ENCODE results near the gene EPHA4.

Gene EPHA4

GRCh38 chr2:221461901-221462300 lies 110.2 kb downstream of the EPHA4 start:
- no peak overlapping the region for H3K4me3 ChIP-seq (ENCODE audit: low read depth in 1 of 2, low read length in 2 of 2)
- no peaks in the 10 kb centered on the region for H4K20me1 ChIP-seq (ENCODE audit: insufficient read depth, low read length)
- no peak overlapping the region for H3K27ac ChIP-seq (ENCODE audit: low read length)
- no peak overlapping the region for H2AFZ ChIP-seq (ENCODE audit: low read depth, low read length)
- no peaks in the 10 kb centered on the region for H3K4me1 ChIP-seq (ENCODE audit: insufficient read depth, low read length)
- TF ChIP-seq EZH2 (IDR thresholded peaks at IDR 0.05; ENCODE audit: borderline replicate concordance, low read depth, low read length, severe bottlenecking), result no peak
- TF ChIP-seq CTCF (IDR thresholded peaks at IDR 0.05; ENCODE audit: borderline replicate concordance, extremely low read depth, low read length, poor library complexity, severe bottlenecking), result no peak
- no peaks in the 10 kb centered on the region for H3K27me3 ChIP-seq (ENCODE audit: insufficient read depth, low read length, poor library complexity)
- H3K9ac ChIP-seq (ENCODE audit: low read depth, low read length), result no peak overlapping the region
- H3K4me2 ChIP-seq (ENCODE audit: insufficient read depth, low read length), result no peak overlapping the region
- H3K79me2 ChIP-seq (ENCODE audit: insufficient read depth, low read length), result no peaks in the 10 kb centered on the region
- no peak for DNase-seq
- ATAC-seq (ENCODE audit: insufficient read depth, low read depth), result no peak
- no peaks in the 10 kb centered on the region for H3K36me3 ChIP-seq (ENCODE audit: insufficient read depth, low read length)
- no peaks in the 10 kb centered on the region for H3K9me3 ChIP-seq (ENCODE audit: insufficient read depth, low read length, severe bottlenecking)

DNA sequence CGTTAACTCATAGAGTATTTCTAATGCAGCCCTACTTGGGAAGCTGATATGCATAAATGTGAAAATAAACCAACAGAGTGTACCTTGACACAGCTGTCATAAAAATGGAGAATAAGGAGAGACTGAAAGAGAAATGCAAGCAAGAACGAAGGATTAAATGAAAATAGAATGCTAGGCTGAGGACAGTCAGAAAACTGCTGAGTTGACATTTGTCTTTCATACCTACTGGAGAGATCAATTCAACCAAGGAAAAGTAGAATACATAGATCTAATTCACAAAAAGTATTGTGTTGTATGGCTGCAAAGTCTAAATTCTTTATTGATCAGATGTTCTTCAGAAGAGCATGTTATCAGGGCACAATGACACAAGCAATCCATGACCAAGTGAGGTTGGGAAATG lies 112.0 kb downstream of the EPHA4 start:
- H3K4me3 ChIP-seq (ENCODE audit: low read depth in 1 of 2, low read length in 2 of 2), result no peak overlapping the region
- no peaks in the 10 kb centered on the region for H3K27me3 ChIP-seq (ENCODE audit: insufficient read depth, low read length, poor library complexity)
- H3K4me1 ChIP-seq (ENCODE audit: insufficient read depth, low read length), result no peaks in the 10 kb centered on the region
- ATAC-seq (ENCODE audit: insufficient read depth, low read depth), result no peak
- TF ChIP-seq CTCF (IDR thresholded peaks at IDR 0.05; ENCODE audit: borderline replicate concordance, extremely low read depth, low read length, poor library complexity, severe bottlenecking) (no peak), EZH2 (IDR thresholded peaks at IDR 0.05; ENCODE audit: borderline replicate concordance, low read depth, low read length, severe bottlenecking) (no peak)
- H2AFZ ChIP-seq (ENCODE audit: low read depth, low read length), result no peak overlapping the region
- H4K20me1 ChIP-seq (ENCODE audit: insufficient read depth, low read length), result no peaks in the 10 kb centered on the region
- no peak overlapping the region for H3K27ac ChIP-seq (ENCODE audit: low read length)
- no peaks in the 10 kb centered on the region for H3K9me3 ChIP-seq (ENCODE audit: insufficient read depth, low read length, severe bottlenecking)
- H3K4me2 ChIP-seq (ENCODE audit: insufficient read depth, low read length), result no peak overlapping the region
- no peak overlapping the region for H3K9ac ChIP-seq (ENCODE audit: low read depth, low read length)
- H3K36me3 ChIP-seq (ENCODE audit: insufficient read depth, low read length), result no peaks in the 10 kb centered on the region
- H3K79me2 ChIP-seq (ENCODE audit: insufficient read depth, low read length), result no peaks in the 10 kb centered on the region
- DNase-seq, result no peak

DNA sequence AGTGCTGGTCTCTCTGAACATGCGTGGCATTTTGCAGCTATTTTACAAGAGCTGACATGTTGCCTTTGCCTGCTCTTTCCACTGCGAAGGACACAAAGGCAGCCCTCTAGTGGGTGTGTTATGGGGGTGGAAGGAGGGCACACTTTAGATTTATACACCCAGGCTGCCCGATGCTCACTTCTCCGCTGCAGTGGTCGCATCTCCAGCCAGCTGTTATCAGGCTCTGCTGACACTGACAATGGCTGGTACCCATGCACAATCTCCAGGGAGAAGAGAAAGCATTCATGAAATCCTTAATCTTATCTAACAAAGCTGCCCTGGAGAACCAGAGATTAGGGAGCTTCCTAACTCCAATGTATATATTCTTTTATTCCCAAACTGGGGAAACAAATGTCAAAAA lies 113.5 kb downstream of the EPHA4 start:
- no peak overlapping the region for H3K4me2 ChIP-seq (ENCODE audit: insufficient read depth, low read length)
- TF ChIP-seq CTCF (IDR thresholded peaks at IDR 0.05; ENCODE audit: borderline replicate concordance, extremely low read depth, low read length, poor library complexity, severe bottlenecking), result no peak

DNA sequence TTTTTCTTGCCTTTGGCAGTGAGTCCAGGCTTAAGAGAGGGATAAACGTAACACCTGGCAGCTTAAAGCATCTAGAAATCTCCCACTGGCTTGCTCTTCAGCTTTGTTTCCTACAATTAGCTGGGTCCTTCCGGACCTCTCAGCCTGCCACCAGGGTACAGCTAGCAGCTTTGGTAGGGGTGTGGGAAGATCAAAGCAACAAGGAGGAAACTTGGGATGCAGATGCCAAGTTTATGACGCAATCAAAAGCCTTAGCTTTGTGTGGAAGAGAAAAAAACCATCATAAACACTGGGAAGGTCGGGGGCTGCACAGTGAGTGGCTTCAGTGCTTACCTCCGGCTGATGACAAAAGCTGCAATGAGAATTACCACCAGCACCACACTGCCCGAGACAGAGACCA lies 116.9 kb downstream of the EPHA4 start:
- Histone ChIP-seq H3K4me2 (ENCODE audit: insufficient read depth, low read length) (no peak overlapping the region), H3K27ac (ENCODE audit: low read length) (no peak overlapping the region), H3K79me2 (ENCODE audit: insufficient read depth, low read length) (no peaks in the 10 kb centered on the region), H3K36me3 (ENCODE audit: insufficient read depth, low read length) (no peaks in the 10 kb centered on the region), H3K4me1 (ENCODE audit: insufficient read depth, low read length) (no peaks in the 10 kb centered on the region), H4K20me1 (ENCODE audit: insufficient read depth, low read length) (no peaks in the 10 kb centered on the region), H3K27me3 (ENCODE audit: insufficient read depth, low read length, poor library complexity) (no peaks in the 10 kb centered on the region), H2AFZ (ENCODE audit: low read depth, low read length) (no peak overlapping the region), H3K9ac (ENCODE audit: low read depth, low read length) (no peak overlapping the region), H3K9me3 (ENCODE audit: insufficient read depth, low read length, severe bottlenecking) (no peaks in the 10 kb centered on the region), H3K4me3 (ENCODE audit: low read depth in 1 of 2, low read length in 2 of 2) (no peak overlapping the region)
- ATAC-seq (ENCODE audit: insufficient read depth, low read depth), result no peak
- DNase-seq, result no peak
- no peak for TF ChIP-seq CTCF (IDR thresholded peaks at IDR 0.05; ENCODE audit: borderline replicate concordance, extremely low read depth, low read length, poor library complexity, severe bottlenecking)
- no peak for TF ChIP-seq EZH2 (IDR thresholded peaks at IDR 0.05; ENCODE audit: borderline replicate concordance, low read depth, low read length, severe bottlenecking)

More for the DNA sequence above, 113.5 kb downstream of the EPHA4 start:
- Histone ChIP-seq H3K9me3 (ENCODE audit: insufficient read depth, low read length, severe bottlenecking) (no peaks in the 10 kb centered on the region), H3K27ac (ENCODE audit: low read length) (no peak overlapping the region), H3K4me1 (ENCODE audit: insufficient read depth, low read length) (no peaks in the 10 kb centered on the region), H3K79me2 (ENCODE audit: insufficient read depth, low read length) (no peaks in the 10 kb centered on the region), H3K36me3 (ENCODE audit: insufficient read depth, low read length) (no peaks in the 10 kb centered on the region), H3K4me3 (ENCODE audit: low read depth in 1 of 2, low read length in 2 of 2) (no peak overlapping the region), H3K27me3 (ENCODE audit: insufficient read depth, low read length, poor library complexity) (no peaks in the 10 kb centered on the region), H3K9ac (ENCODE audit: low read depth, low read length) (no peak overlapping the region), H2AFZ (ENCODE audit: low read depth, low read length) (no peak overlapping the region), H4K20me1 (ENCODE audit: insufficient read depth, low read length) (no peaks in the 10 kb centered on the region)
- DNase-seq (no peak), ATAC-seq (ENCODE audit: insufficient read depth, low read depth) (no peak)
